CD4-positive, alpha-beta memory T cell (primary cell): ENCODE measurements around the gene AHRR. TPM values are rescaled to one million over a fixed set of nuclear protein-coding genes. Genes with fewer than 3 reads are reported as not detected.
"Not testable (repeated sequence)": the region's sequence is repeated elsewhere in the genome, so short reads cannot be mapped to it uniquely, and the experiment has no call there.

Experiments
- CTCF ChIA-PET: fragments of 350-600 bp; sonication (Branson Sonifier 250); formaldehyde crosslinking; loops from one replicate; lab custom pipeline; 2021; ENCODE audit warnings: inconsistent platforms; ENCODE audit not compliant: partially characterized antibody; lab: Charles Lee
- POLR2A ChIA-PET: fragments of 350-600 bp; sonication (Branson Sonifier 250); formaldehyde crosslinking; loops from one replicate; lab custom pipeline; 2021; ENCODE audit not compliant: partially characterized antibody; lab: Charles Lee
- DNase-seq, 5 donors: peaks; one replicate each; pipeline versions ENCODE4 v3.0.0 to v3.0.0-alpha.2; 2020 to 2022; ENCODE audit warnings: mixed read lengths in 1 of 5
- H3K27ac ChIP-seq: one replicate; pipeline ENCODE4 v1.7.0; 2013; ENCODE audit warnings: low read depth, low read length
- H3K27me3 ChIP-seq: 2 replicates; pipeline ENCODE4 v1.7.0; 2013; ENCODE audit warnings: mild to moderate bottlenecking, low read length, moderate library complexity; ENCODE audit not compliant: insufficient read depth
- H3K36me3 ChIP-seq: 2 replicates; pipeline ENCODE4 v1.7.0; 2013; ENCODE audit warnings: mild to moderate bottlenecking, low read length, moderate library complexity; ENCODE audit not compliant: insufficient read depth
- H3K4me1 ChIP-seq: 2 replicates; pipeline ENCODE4 v1.7.0; 2013; ENCODE audit warnings: mild to moderate bottlenecking, low read length, moderate library complexity; ENCODE audit not compliant: insufficient read depth
- H3K4me3 ChIP-seq, 2 donors: one replicate each; pipeline ENCODE4 v1.7.0; 2013; ENCODE audit warnings: low read length in 2 of 2, mild to moderate bottlenecking in 1 of 2
- H3K9me3 ChIP-seq, 2 donors: one replicate each; pipeline ENCODE4 v1.7.0; 2013; ENCODE audit warnings: low read length in 2 of 2, control low read depth in 1 of 2; ENCODE audit not compliant: control insufficient read depth in 1 of 2
- H3K27ac Mint-ChIP-seq, 7 donors: one replicate each; pipeline ENCODE4 v1.8.0; 2020 to 2021; ENCODE audit warnings: mixed read lengths in 7 of 7, mild to moderate bottlenecking in 6 of 7, inconsistent platforms in 3 of 7, moderate library complexity in 3 of 7
- H3K27me3 Mint-ChIP-seq, 2 donors: one replicate each; pipeline ENCODE4 v1.8.0; 2020 to 2021; ENCODE audit warnings: mixed read lengths in 2 of 2
- H3K36me3 Mint-ChIP-seq, 2 donors: one replicate each; pipeline ENCODE4 v1.8.0; 2020 to 2021; ENCODE audit warnings: mixed read lengths in 2 of 2, inconsistent platforms in 1 of 2, mild to moderate bottlenecking in 1 of 2
- H3K4me1 Mint-ChIP-seq, 4 donors: one replicate each; pipeline ENCODE4 v1.8.0; 2020 to 2021; ENCODE audit warnings: mixed read lengths in 4 of 4, mild to moderate bottlenecking in 1 of 4
- H3K4me3 Mint-ChIP-seq, 8 donors: one replicate each; pipeline ENCODE4 v1.8.0; 2020 to 2021; ENCODE audit warnings: mixed read lengths in 8 of 8, mild to moderate bottlenecking in 7 of 8, moderate library complexity in 6 of 8, inconsistent platforms in 3 of 8
- H3K9me3 Mint-ChIP-seq, 8 donors: one replicate each; pipeline ENCODE4 v1.8.0; 2020 to 2021; ENCODE audit warnings: mixed read lengths in 8 of 8, mild to moderate bottlenecking in 5 of 8, inconsistent platforms in 3 of 8, moderate library complexity in 1 of 8
- intact Hi-C: fragments of 100-400 bp; cut with micrococcal nuclease; formaldehyde crosslinking; loops from one replicate; pipeline ENCODE4 v1.15.1; 2023
- polyA plus RNA-seq, 2 donors: library from polyadenylated mRNA; unstranded; fragments of 300-500 nt; fragmentation: Illumina TruSeq; gene quantifications; one replicate each; pipeline ENCODE4 v1.2.3, GENCODE V29; 2021
- total RNA-seq, 2 experiments: library from RNA; stranded (reverse); gene quantifications; one replicate each; pipeline ENCODE4 v1.2.3, GENCODE V29; 2021

AHRR gene
- total and polyA plus RNA-seq, 4 experiments from 2014 or later: 0.23 to 2.7 (median 0.74) TPM

DNA sequence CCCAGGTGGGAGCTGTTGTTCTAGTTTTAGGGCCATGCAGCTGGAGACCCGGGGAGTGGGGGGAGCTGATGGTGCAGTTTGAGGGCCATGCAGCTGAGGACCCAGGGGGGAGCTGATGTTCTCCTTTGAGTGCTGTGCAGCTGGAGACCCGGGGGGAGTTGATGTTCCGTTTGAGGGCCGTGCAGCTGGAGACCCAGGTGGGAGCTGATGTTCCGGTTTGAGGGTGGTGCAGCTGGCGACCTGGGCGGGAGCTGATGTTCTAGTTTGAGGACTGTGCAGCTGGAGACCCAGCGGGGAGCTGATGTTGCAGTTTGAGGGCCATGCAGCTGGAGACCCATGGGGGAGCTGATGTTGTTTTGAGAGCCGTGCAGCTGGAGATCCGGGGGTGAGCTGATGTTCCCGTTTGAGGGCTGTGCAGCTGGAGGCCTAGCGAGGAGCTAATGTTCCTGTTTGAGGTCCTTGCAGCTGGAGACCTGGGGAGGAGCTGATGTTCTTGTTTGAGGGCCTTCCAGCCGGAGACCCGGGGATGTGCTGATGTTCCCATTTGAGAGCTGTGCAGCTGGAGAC lies 35.4 kb upstream of the AHRR start:
- Histone ChIP-seq H3K9me3 (no peaks in the 10 kb centered on the region), H3K4me1 (peaks cover 7% of the 10 kb centered on the region), H3K4me3 (no peak overlapping the region), H3K27me3 (no peaks in the 10 kb centered on the region), H3K36me3 (peaks cover 7% of the 10 kb centered on the region), H3K27ac (no peak overlapping the region)
- Mint-ChIP-seq H3K4me1 (peaks cover 35 to 68% (median 42%) of the 10 kb centered on the region in 4 donors), H3K27me3 (no peaks in the 10 kb centered on the region), H3K36me3 (peaks cover 30 to 51% of the 10 kb centered on the region in 2 donors), H3K9me3 (no peaks in the 10 kb centered on the region), H3K4me3 (no peak overlapping the region), H3K27ac (no peak overlapping the region)
- no peak for DNase-seq
- intact Hi-C loops: no loop called here
- CTCF ChIA-PET: interaction anchor here (1.0 to 1.2 kb wide), 2 partner anchors 9 to 15 kb away, joined by 3 to 4 read pairs; partner anchors contain the start of gene PDCD6
- POLR2A ChIA-PET: interaction anchor here (0.6 kb wide), 1 partner anchor 9 kb away, joined by 3 read pairs; no protein-coding TSS in a partner anchor

DNA sequence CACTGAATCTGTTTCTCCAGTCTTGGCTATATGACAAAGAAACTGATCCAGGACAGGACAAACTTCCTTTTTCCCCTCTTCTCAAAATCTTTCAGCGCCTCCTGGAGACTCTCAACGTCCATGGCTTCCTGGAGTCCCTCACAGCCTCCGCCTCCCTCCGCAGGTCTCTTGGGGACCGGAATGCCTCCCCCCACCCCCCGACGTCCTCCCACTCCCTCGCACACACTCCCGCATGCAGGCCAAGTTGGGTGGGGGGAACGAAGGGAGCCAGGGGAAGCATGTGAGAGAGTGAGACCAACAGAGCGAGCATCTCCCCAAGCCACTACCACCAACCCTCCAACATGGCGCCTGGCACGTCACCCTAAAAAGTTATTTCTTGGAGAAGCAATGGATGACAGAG lies 31.3 kb upstream of the AHRR start:
- H3K27ac Mint-ChIP-seq, H3K4me3 Mint-ChIP-seq, POLR2A ChIA-PET, H3K9me3 ChIP-seq, H3K9me3 Mint-ChIP-seq, H3K27me3 Mint-ChIP-seq, CTCF ChIA-PET, DNase-seq, H3K36me3 ChIP-seq, H3K4me3 ChIP-seq, intact Hi-C loops, H3K27ac ChIP-seq, H3K27me3 ChIP-seq, H3K4me1 ChIP-seq: not testable (repeated sequence)
- H3K36me3 Mint-ChIP-seq: peaks cover 20 to 26% of the 10 kb centered on the region in 2 donors
- H3K4me1 Mint-ChIP-seq: peaks cover 8 to 40% (median 18%) of the 10 kb centered on the region in 4 donors

DNA sequence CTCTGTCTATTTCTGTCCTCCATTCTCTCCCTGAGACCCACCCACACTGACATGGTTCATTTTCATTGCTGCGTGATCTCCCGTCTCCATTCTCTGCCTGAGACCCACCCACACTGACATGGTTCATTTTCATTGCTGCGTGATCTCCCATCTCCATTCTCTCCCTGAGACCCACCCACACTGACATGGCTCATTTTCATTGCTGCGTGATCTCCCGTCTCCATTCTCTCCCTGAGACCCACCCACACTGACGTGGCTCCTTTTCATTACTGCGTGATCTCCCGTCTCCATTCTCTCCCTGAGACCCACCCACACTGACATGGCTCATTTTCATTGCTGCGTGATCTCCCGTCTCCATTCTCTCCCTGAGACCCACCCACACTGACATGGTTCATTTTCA lies 30.2 kb upstream of the AHRR start:
- peaks cover 15 to 36% (median 24%) of the 10 kb centered on the region in 4 donors for H3K4me1 Mint-ChIP-seq
- POLR2A ChIA-PET, H3K36me3 ChIP-seq, CTCF ChIA-PET, H3K9me3 ChIP-seq, H3K27me3 ChIP-seq, H3K4me1 ChIP-seq, H3K4me3 ChIP-seq, intact Hi-C loops, H3K27me3 Mint-ChIP-seq, DNase-seq, H3K27ac ChIP-seq, H3K9me3 Mint-ChIP-seq: not testable (repeated sequence)
- H3K27ac Mint-ChIP-seq: peak overlapping the region in 2 of 7 donors; percentile 32 to 72
- peak overlapping the region in 1 of 8 donors; percentile 18 for H3K4me3 Mint-ChIP-seq
- H3K36me3 Mint-ChIP-seq: peaks cover 18 to 19% of the 10 kb centered on the region in 2 donors

DNA sequence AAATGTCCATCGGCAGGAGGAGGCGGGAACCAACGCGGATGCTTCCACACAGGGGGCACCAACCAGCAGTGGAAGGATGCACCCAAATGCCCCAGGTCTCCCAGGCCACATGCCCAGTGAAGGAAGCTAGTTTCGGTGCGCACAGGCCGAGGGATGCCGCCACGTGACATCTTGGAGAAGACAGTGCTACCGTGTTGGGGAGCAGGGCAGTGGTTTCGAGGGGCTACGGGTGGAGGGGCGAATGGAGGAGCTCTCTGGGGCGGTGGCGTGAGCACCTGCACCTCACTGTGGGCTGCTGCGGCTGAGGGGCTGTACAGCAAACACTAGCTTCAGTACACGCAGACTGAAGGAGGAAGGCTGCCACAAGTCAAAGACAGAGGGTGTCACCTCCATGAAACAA lies 26.7 kb upstream of the AHRR start:
- H3K4me3 ChIP-seq, CTCF ChIA-PET, H3K27ac Mint-ChIP-seq, intact Hi-C loops, DNase-seq, H3K27me3 ChIP-seq, POLR2A ChIA-PET, H3K27me3 Mint-ChIP-seq, H3K4me3 Mint-ChIP-seq, H3K9me3 Mint-ChIP-seq, H3K27ac ChIP-seq, H3K9me3 ChIP-seq, H3K36me3 ChIP-seq: not testable (repeated sequence)
- peaks cover 9 to 17% of the 10 kb centered on the region in 2 donors for H3K36me3 Mint-ChIP-seq
- peaks cover 24 to 43% (median 31%) of the 10 kb centered on the region in 4 donors for H3K4me1 Mint-ChIP-seq
- peaks cover 13% of the 10 kb centered on the region for H3K4me1 ChIP-seq

DNA sequence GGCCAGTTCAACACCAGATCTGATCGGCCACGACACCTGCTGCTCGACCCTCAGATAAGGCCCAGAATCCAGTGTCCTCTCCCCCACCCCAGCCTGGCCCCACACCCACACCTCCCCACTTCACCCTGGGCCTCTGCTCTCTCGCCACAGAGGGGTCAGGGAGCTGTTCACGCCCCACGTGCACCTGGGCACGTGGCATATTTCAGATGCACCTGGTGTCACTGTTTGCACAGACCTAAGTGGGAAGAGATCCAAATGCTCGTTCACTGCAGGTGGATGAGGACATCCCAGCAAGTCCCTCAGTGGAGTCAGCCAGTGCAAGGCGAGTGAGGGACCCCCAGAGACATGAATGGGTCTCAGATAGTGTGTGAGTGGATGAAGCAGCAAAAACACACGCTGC lies 25.3 kb upstream of the AHRR start:
- peak overlapping the region in 6 of 8 donors; percentile 26 to 69 (median 54) for H3K4me3 Mint-ChIP-seq
- H3K9me3 Mint-ChIP-seq, CTCF ChIA-PET, H3K27me3 ChIP-seq, H3K36me3 ChIP-seq, POLR2A ChIA-PET, intact Hi-C loops, H3K27ac ChIP-seq, H3K27me3 Mint-ChIP-seq, DNase-seq, H3K4me3 ChIP-seq, H3K9me3 ChIP-seq: not testable (repeated sequence)
- peaks cover 27 to 46% (median 34%) of the 10 kb centered on the region in 4 donors for H3K4me1 Mint-ChIP-seq
- H3K4me1 ChIP-seq: peaks cover 13% of the 10 kb centered on the region
- H3K36me3 Mint-ChIP-seq: peaks cover 7 to 16% of the 10 kb centered on the region in 2 donors
- peak overlapping the region in 3 of 7 donors; percentile 19 to 72 (median 59) for H3K27ac Mint-ChIP-seq

DNA sequence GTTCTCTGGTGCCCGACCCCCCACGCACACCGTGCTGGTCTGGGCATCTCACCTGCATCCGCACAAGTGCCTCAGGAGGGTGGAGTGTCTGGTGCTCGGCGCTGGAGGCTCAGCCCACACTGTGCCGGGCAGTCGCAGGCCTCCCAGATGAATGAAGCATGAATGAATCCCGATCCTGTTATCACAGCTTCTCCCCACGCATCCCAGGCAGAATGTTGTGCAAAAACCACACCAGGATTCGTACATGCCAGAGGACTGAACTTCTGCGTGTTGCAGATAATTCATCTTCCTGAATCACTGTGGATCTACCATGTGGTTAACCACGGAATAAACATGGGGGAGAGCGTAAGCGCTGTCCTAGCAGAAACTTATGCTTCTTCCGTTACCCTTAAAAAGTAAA lies 24.6 kb upstream of the AHRR start:
- H3K4me1 Mint-ChIP-seq: peaks cover 32 to 46% (median 34%) of the 10 kb centered on the region in 4 donors
- H3K9me3 ChIP-seq, intact Hi-C loops, H3K27me3 ChIP-seq, H3K27me3 Mint-ChIP-seq, H3K27ac ChIP-seq, H3K36me3 ChIP-seq, H3K9me3 Mint-ChIP-seq, POLR2A ChIA-PET, H3K36me3 Mint-ChIP-seq, H3K4me3 ChIP-seq: not testable (repeated sequence)
- CTCF ChIA-PET: interaction anchor here (0.9 kb wide), 1 partner anchor 13 kb away, joined by 3 read pairs; no protein-coding TSS in a partner anchor
- peak in 4 of 5 donors; percentile 30 to 43 (median 38) for DNase-seq
- peak overlapping the region in 6 of 7 donors; percentile 19 to 84 (median 63) for H3K27ac Mint-ChIP-seq
- H3K4me1 ChIP-seq: peaks cover 13% of the 10 kb centered on the region
- H3K4me3 Mint-ChIP-seq: peak overlapping the region; percentile 50 to 77 (median 66)

DNA sequence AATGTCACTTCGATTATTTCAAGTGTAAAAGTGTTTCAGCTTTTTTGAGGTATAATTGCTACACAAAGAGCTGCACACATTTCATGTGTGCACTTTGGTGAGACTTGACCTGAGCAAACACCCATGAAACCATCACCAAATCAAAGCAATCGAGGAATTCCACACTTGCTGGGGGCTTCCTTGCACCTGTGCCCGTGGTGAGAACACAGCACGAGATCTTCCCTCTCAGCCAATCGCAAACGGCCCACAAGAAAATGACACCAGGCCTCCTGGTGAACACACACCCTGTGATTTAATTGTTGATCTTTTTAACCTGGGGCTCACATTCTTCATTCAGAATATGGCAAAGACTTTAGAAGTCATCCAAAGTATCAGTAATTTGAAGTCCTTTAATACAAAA lies 24.1 kb upstream of the AHRR start:
- H3K9me3 Mint-ChIP-seq, POLR2A ChIA-PET, H3K36me3 Mint-ChIP-seq, DNase-seq, H3K4me3 ChIP-seq, H3K9me3 ChIP-seq, H3K27ac ChIP-seq, H3K27me3 Mint-ChIP-seq, intact Hi-C loops, H3K27me3 ChIP-seq, H3K36me3 ChIP-seq: not testable (repeated sequence)
- CTCF ChIA-PET: interaction anchor here (0.9 kb wide), 1 partner anchor 13 kb away, joined by 3 read pairs; no protein-coding TSS in a partner anchor
- Mint-ChIP-seq H3K4me3 (peak overlapping the region in 5 of 8 donors; percentile 17 to 77 (median 75)), H3K4me1 (peaks cover 35 to 50% (median 36%) of the 10 kb centered on the region in 4 donors), H3K27ac (peak overlapping the region in 4 of 7 donors; percentile 59 to 76 (median 72))
- H3K4me1 ChIP-seq: peaks cover 13% of the 10 kb centered on the region
